HepG2 (cell line): ENCODE data around the gene FAM181A. TPM values are rescaled to one million over a fixed set of nuclear protein-coding genes. Genes with fewer than 3 reads are reported as not detected.

ENCODE experiments used
- ATAC-seq: fragments of 200-7000 bp; cut with Tn5 transposase; 3 replicates; pipeline ENCODE4 v1.9.1; 2020; ENCODE audit warnings: mild to moderate bottlenecking, moderate library complexity
- BruUV-seq: library from RNA; stranded (reverse); fragments of 400-500 nt; replicated peaks from 2 replicates; lab custom pipeline; 2021; lab: Mats Ljungman, UMichigan
- CTCF ChIA-PET: fragments of 300-600 bp; formaldehyde crosslinking; extraction: SDS; loops from one replicate; lab custom pipeline; 2021; ENCODE audit warnings: low total read pairs, inconsistent platforms, low intra/inter-chr PET ratio; lab: Yijun Ruan, JAX
- POLR2A ChIA-PET: fragments of 350-600 bp; sonication (Branson Sonifier 250); formaldehyde crosslinking; loops from one replicate; lab custom pipeline; 2020; ENCODE audit warnings: antibody characterized with exemption, inconsistent platforms; lab: Yijun Ruan, JAX
- DNase-seq: peaks from one replicate; pipeline ENCODE4 v3.0.0-alpha.2; 2015; ENCODE audit warnings: low spot score
- FAIRE-seq: peaks from 3 replicates; lab custom pipeline; 2011; peaks lifted over from hg19 to GRCh38; lab: Jason Lieb, UNC
- H2AFZ ChIP-seq: one replicate; pipeline ENCODE4 v1.6.1; 2011; ENCODE audit warnings: low read length, inconsistent platforms
- H3K27ac ChIP-seq: fragments of 300-600 bp; 3 replicates; pipeline ENCODE4 v1.8.0; 2011; ENCODE audit warnings: mixed run types, mild to moderate bottlenecking, mixed read lengths, low read length, inconsistent platforms; ENCODE audit not compliant: insufficient read depth; ENCODE audit errors: extremely low read length
- H3K27me3 ChIP-seq, 2 experiments: fragments of 200-600 bp in 1 of 2; 2 replicates in 1 of 2; 3 replicates in 1 of 2; pipeline versions ENCODE4 v1.6.0 to v1.8.0; 2011; ENCODE audit warnings: low read length in 2 of 2, mild to moderate bottlenecking in 2 of 2, moderate library complexity in 2 of 2, inconsistent platforms in 1 of 2; ENCODE audit not compliant: insufficient read depth in 2 of 2, control insufficient read depth in 1 of 2
- H3K36me3 ChIP-seq, 2 experiments: fragments of 200-600 bp in 1 of 2; replicated peaks in 1 of 2; 2 replicates in 1 of 2; 3 replicates in 1 of 2; pipeline versions ENCODE4 v1.5.1 to v1.8.0; 2011; ENCODE audit warnings: low read length in 2 of 2, inconsistent platforms in 1 of 2; ENCODE audit not compliant: insufficient read depth in 2 of 2, control insufficient read depth in 1 of 2
- H3K4me1 ChIP-seq: 2 replicates; pipeline ENCODE4 v1.5.1; 2012; ENCODE audit warnings: low read length, inconsistent platforms; ENCODE audit not compliant: insufficient read depth
- H3K4me2 ChIP-seq: 2 replicates; pipeline ENCODE4 v1.6.0; 2011; ENCODE audit warnings: low read depth, low read length, inconsistent platforms
- H3K4me3 ChIP-seq, 3 experiments: fragments of 200-600 bp in 1 of 3; sonication (generic), shearing (Covaris generic) in 1 of 3; replicated peaks in 1 of 3; 2 replicates each; pipeline ENCODE4 v1.5.1; 2011 to 2016; ENCODE audit warnings: low read length in 3 of 3, inconsistent platforms in 2 of 3, low read depth in 2 of 3, mild to moderate bottlenecking in 2 of 3, control low read depth in 1 of 3, mixed read lengths in 1 of 3; ENCODE audit not compliant: insufficient read depth in 1 of 3
- H3K79me2 ChIP-seq: one replicate; pipeline ENCODE4 v1.6.1; 2011; ENCODE audit warnings: low read length, inconsistent platforms; ENCODE audit not compliant: insufficient read depth
- H3K9ac ChIP-seq: 2 replicates; pipeline ENCODE4 v1.6.0; 2011; ENCODE audit warnings: mild to moderate bottlenecking, low read depth, low read length, inconsistent platforms; ENCODE audit not compliant: insufficient read depth
- H3K9me3 ChIP-seq: 2 replicates; pipeline ENCODE4 v1.5.1; 2012; ENCODE audit warnings: mild to moderate bottlenecking, low read length
- H4K20me1 ChIP-seq: 2 replicates; pipeline ENCODE4 v1.6.0; 2011; ENCODE audit warnings: inconsistent platforms, mild to moderate bottlenecking, low read length, moderate library complexity; ENCODE audit not compliant: insufficient read depth
- BHLHE40 ChIP-seq: IDR thresholded peaks from 2 replicates; pipeline ENCODE4 v1.6.1; 2011; ENCODE audit warnings: low read length, improper control_type of control experiment
- BRCA1 ChIP-seq: sonication (generic); formaldehyde crosslinking; IDR thresholded peaks from 2 replicates; pipeline ENCODE4 v1.4.0; 2020; ENCODE audit warnings: missing genetic modification reagents
- CHD4 ChIP-seq: fragments of 200-600 bp; sonication (generic); IDR thresholded peaks from 2 replicates; pipeline ENCODE4 v1.7.0; 2017; ENCODE audit warnings: mild to moderate bottlenecking, low read length, borderline replicate concordance
- MED1 ChIP-seq: sonication (generic); formaldehyde crosslinking; IDR thresholded peaks from 2 replicates; pipeline ENCODE4 v1.4.0; 2020; ENCODE audit warnings: missing genetic modification reagents
- MEIS2 ChIP-seq: sonication (generic); formaldehyde crosslinking; IDR thresholded peaks from 2 replicates; pipeline ENCODE4 v1.9.0; 2021; ENCODE audit warnings: mild to moderate bottlenecking, missing genetic modification reagents
- NCOA2 ChIP-seq: sonication (generic); formaldehyde crosslinking; IDR thresholded peaks from 2 replicates; pipeline ENCODE4 v1.8.0; 2022; ENCODE audit warnings: inconsistent platforms
- NR1H2 ChIP-seq: sonication (generic); formaldehyde crosslinking; IDR thresholded peaks from 2 replicates; pipeline ENCODE4 v1.8.1; 2022; ENCODE audit warnings: low read depth, missing genetic modification reagents, borderline replicate concordance
- YEATS4 ChIP-seq: sonication (generic); formaldehyde crosslinking; IDR thresholded peaks from 2 replicates; pipeline ENCODE4 v1.4.0; 2020; ENCODE audit warnings: missing genetic modification reagents, borderline replicate concordance
- ZBTB42 ChIP-seq: sonication (generic); formaldehyde crosslinking; IDR thresholded peaks from 2 replicates; pipeline ENCODE4 v1.5.0; 2020; ENCODE audit warnings: mild to moderate bottlenecking, missing genetic modification reagents
- ZNF674 ChIP-seq: sonication (generic); formaldehyde crosslinking; IDR thresholded peaks from 2 replicates; pipeline ENCODE4 v1.5.0; 2020; ENCODE audit warnings: low read depth, mild to moderate bottlenecking, missing genetic modification reagents
- WGBS: methylation state at CpG from one replicate; pipeline ENCODE4 v1.1.6; 2017; ENCODE audit warnings: low lambda C conversion rate; 5-methylcytosine and 5-hydroxymethylcytosine counted together
- in situ Hi-C: cut with HindIII; loops from 2 replicates; pipeline ENCODE4 v1.10.0; 2017; ENCODE audit warnings: low pct_unique_long_range_greater_than_20kb; ENCODE audit not compliant: extremely low pct_ligation_motif_present
- intact Hi-C: fragments of 100-400 bp; cut with micrococcal nuclease; formaldehyde crosslinking; loops from one replicate; pipeline ENCODE4 v1.10.0; 2022; ENCODE audit not compliant: unreplicated experiment
- polyA plus RNA-seq, 8 experiments: library from polyadenylated mRNA; depleted of rRNA in 3 of 8; stranded (reverse) in 7 of 8; unstranded in 1 of 8; fragments of >200 nt; fragmentation: Illumina TruSeq in 4 of 8; extraction: Trizol in 4 of 8; gene quantifications; 2 replicates each; pipeline versions ENCODE4 v1.2.1 to v1.2.3, GENCODE V29; 2011 to 2016; ENCODE audit warnings: low read depth in 4 of 8, missing spikeins in 1 of 8, mixed read lengths in 1 of 8; ENCODE audit not compliant: insufficient read depth in 1 of 8
- total RNA-seq, 5 experiments: library from RNA; depleted of rRNA; stranded (reverse); fragments of >200 nt; fragmentation: Illumina TruSeq; extraction: Trizol; gene quantifications; 2 replicates each; pipeline ENCODE4 v1.2.3, GENCODE V29; 2016; ENCODE audit warnings: low read depth in 1 of 5
- TF ChIP-seq, protein P1 (sequence below): sonication (generic); formaldehyde crosslinking; IDR thresholded peaks from 2 replicates; pipeline ENCODE4 v1.5.0; 2020; ENCODE audit warnings: mild to moderate bottlenecking, missing genetic modification reagents

Gene FAM181A
- total and polyA plus RNA-seq, 2 of the 13 experiments (the other 11 are each of a cell fraction or from before 2014, with no cell fraction given) = 1.1 to 1.5 TPM

DNA sequence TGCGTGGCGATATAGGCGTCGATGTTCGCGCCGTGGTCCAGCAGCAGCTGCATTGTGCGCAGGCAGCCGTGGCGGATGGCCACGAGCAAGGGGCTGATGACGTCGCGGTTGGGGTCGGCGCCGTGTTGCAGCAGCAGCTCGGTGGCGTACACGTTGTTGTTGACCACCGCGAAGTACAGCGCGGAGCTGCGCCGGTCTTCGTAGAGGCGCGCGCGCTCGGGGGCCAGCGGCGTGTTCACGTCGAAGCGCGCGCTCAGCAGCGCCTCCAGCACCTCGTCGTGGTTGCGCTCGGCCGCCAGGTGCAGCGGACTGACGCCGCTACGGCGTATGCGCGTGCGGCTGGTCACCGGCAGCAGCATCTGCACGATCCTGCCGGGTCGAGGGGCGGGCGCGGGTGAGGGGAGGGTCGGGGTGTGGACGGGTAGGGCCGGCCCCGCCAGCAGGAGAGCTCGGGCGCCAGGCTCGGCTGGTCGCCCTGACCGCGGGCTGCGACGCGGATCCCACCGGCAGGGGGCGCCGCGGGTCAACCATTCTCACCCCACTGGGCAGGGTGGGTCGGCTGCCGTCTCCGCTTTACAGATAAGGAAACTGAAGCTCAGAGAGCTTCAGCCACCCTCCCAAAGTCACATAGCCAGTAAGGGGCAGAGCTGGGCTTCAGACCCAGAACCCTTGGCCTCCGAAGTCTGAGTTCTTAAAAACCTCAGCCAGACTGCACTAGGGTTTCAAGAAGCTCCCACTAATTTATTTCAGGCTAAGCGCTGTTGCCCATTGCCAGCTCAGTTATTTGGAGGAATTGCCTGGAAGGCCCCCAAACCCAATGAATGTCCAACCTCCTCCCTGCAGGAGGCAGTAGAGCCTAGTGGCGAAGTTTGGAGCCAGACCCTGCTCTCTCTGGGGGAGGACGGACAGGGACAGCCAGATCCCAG is 12.4 kb downstream of the FAM181A start (continued):
- TF ChIP-seq MED1 (CRISPR knock-in tag) (peak; percentile 39; the same call in 1 of the 2 replicates), BHLHE40 (0 out of 2 replicates have a peak, but pooled peaks have one; percentile 28), YEATS4 (CRISPR knock-in tag) (peak; percentile 30; the same call in 1 of the 2 replicates), CHD4 (no peak), NCOA2 (no peak), ZBTB42 (CRISPR knock-in tag) (no peak), NR1H2 (CRISPR knock-in tag) (0 out of 2 replicates have a peak, but pooled peaks have one; percentile 28), MEIS2 (CRISPR knock-in tag) (peak; percentile 35; the same call in 1 of the 2 replicates)

DNA sequence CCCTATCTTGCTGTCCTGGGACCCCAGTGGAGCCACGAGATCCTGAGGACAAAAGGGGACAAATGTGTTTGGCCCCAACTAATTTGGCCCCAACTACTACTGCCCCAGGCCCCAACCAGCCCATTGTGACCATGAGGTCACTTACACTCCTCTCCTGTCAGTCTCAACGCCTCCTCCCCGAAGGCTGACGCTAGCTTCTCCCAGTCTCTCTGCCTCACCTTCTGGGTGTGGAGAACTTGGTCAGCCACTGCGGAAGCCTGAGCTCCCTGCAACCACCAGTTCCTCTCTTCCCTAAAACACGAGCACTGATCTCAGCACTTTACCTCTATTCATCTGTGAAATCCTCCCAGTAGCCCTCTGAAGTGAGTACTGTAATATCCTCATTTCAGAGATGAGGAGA is 13.3 kb downstream of the FAM181A start:
- H3K9ac ChIP-seq = no peak overlapping the region
- intact Hi-C loops (no loop called here), in situ Hi-C loops (loop anchor here (5.0 kb wide), 2 partner anchors 62 to 197 kb away; no protein-coding TSS in a partner anchor)
- ChIA-PET CTCF (interaction anchor here (0.8 to 3.2 kb wide), 6 partner anchors 13 to 196 kb away, joined by 3 to 51 read pairs (median 4); no protein-coding TSS in a partner anchor), POLR2A (interaction anchor here (1.3 to 3.9 kb wide), 4 partner anchors 12 to 32 kb away, joined by 5 to 25 read pairs (median 11); no protein-coding TSS in a partner anchor)
- H3K27me3 ChIP-seq = no peaks in the 10 kb centered on the region; a peak in 1 of 5 replicates
- WGBS = 72% methylated on average over 6 of the region's 6 CpGs
- FAIRE-seq = no peak
- no peaks in the 10 kb centered on the region for H3K79me2 ChIP-seq
- H3K9me3 ChIP-seq = no peaks in the 10 kb centered on the region
- H3K4me2 ChIP-seq = no peak overlapping the region
- peaks cover 33% of the 10 kb centered on the region for H3K4me1 ChIP-seq
- no peak for ATAC-seq
- H4K20me1 ChIP-seq = no peaks in the 10 kb centered on the region
- TF ChIP-seq, protein P1, sequence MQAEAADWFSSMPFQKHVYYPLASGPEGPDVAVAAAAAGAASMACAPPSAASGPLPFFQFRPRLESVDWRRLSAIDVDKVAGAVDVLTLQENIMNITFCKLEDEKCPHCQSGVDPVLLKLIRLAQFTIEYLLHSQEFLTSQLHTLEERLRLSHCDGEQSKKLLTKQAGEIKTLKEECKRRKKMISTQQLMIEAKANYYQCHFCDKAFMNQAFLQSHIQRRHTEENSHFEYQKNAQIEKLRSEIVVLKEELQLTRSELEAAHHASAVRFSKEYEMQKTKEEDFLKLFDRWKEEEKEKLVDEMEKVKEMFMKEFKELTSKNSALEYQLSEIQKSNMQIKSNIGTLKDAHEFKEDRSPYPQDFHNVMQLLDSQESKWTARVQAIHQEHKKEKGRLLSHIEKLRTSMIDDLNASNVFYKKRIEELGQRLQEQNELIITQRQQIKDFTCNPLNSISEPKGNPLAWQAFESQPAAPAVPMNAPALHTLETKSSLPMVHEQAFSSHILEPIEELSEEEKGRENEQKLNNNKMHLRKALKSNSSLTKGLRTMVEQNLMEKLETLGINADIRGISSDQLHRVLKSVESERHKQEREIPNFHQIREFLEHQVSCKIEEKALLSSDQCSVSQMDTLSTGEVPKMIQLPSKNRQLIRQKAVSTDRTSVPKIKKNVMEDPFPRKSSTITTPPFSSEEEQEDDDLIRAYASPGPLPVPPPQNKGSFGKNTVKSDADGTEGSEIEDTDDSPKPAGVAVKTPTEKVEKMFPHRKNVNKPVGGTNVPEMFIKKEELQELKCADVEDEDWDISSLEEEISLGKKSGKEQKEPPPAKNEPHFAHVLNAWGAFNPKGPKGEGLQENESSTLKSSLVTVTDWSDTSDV (CRISPR knock-in tag) = no peak
- TF ChIP-seq ZNF674 (CRISPR knock-in tag) = no peak
- TF ChIP-seq BRCA1 (CRISPR knock-in tag) = no peak
- no peak overlapping the region for H3K4me3 ChIP-seq
- DNase-seq = no peak
- no peaks in the 10 kb centered on the region for H3K36me3 ChIP-seq
- H2AFZ ChIP-seq = no peak overlapping the region
- H3K27ac ChIP-seq = no peak overlapping the region
- BruUV-seq = no TSS peak
